ENCODE measurements around the gene RASEF.

GRCh38 chr9:82987370-82988189, 75.4 kb downstream of the RASEF start:
- TF ChIP-seq CTCF (conservative IDR thresholded peaks at IDR 0.05; ENCODE audit: low read depth, low read length), result no peak
- no peak for TF ChIP-seq EZH2 (IDR thresholded peaks at IDR 0.05; ENCODE audit: low read length, unreplicated experiment)
